PFSK-1 (cell line): ENCODE results near the gene SETD1B. TPM values are rescaled to one million over a fixed set of nuclear protein-coding genes. Genes with fewer than 3 reads are reported as not detected.

Source experiments
- FOXP2 ChIP-seq: optimal IDR thresholded peaks from 2 replicates; pipeline ENCODE3; 2011; ENCODE audit warnings: borderline replicate concordance, control low read depth, inconsistent platforms; ENCODE audit not compliant: insufficient read depth; ENCODE audit errors: extremely low read length, extremely low read depth
- POLR2AphosphoS5 ChIP-seq: IDR thresholded peaks from 2 replicates; pipeline ENCODE4 v1.6.1; 2012; ENCODE audit warnings: low read depth, mild to moderate bottlenecking, control low read depth, low read length, moderate library complexity
- REST ChIP-seq, 2 experiments: IDR thresholded peaks; 2 replicates each; pipeline versions ENCODE4 v1.6.1 to v1.8.0; 2011 to 2012; ENCODE audit warnings: low read depth in 2 of 2, low read length in 2 of 2, control low read depth in 1 of 2, inconsistent platforms in 1 of 2, mild to moderate bottlenecking in 1 of 2, moderate library complexity in 1 of 2; ENCODE audit not compliant: insufficient read depth in 1 of 2
- SIN3A ChIP-seq: IDR thresholded peaks from 2 replicates; pipeline ENCODE4 v1.6.1; 2012; ENCODE audit warnings: mild to moderate bottlenecking, low read length, moderate library complexity, borderline replicate concordance; ENCODE audit not compliant: insufficient read depth
- TAF1 ChIP-seq: IDR thresholded peaks from 2 replicates; pipeline ENCODE4 v1.6.1; 2012; ENCODE audit warnings: low read length, control low read depth, borderline replicate concordance; ENCODE audit not compliant: insufficient read depth
- polyA plus RNA-seq: library from polyadenylated mRNA; unstranded; fragments of >200 nt; gene quantifications from one replicate; pipeline ENCODE4 v1.2.1, GENCODE V29; 2012; ENCODE audit warnings: low read depth, missing spikeins; ENCODE audit not compliant: insufficient read length

Gene SETD1B
- polyA plus RNA-seq: 10.3 TPM

- TF ChIP-seq FOXP2 (no peak), SIN3A (no peak), REST (IDR thresholded peaks at IDR 0.05; ENCODE audit: insufficient read depth in 1 of 2, low read depth in 2 of 2, low read length in 2 of 2) (no peak), TAF1 (no peak), POLR2AphosphoS5 (no peak; the same call in 1 of the 2 replicates)
Measured at GRCh38 chr12:121803861-121804416, at the start of gene SETD1B. SETD1B (plus strand) TSS chr12:121804009; CDS start chr12:121804738, 729 bp downstream.

DNA sequence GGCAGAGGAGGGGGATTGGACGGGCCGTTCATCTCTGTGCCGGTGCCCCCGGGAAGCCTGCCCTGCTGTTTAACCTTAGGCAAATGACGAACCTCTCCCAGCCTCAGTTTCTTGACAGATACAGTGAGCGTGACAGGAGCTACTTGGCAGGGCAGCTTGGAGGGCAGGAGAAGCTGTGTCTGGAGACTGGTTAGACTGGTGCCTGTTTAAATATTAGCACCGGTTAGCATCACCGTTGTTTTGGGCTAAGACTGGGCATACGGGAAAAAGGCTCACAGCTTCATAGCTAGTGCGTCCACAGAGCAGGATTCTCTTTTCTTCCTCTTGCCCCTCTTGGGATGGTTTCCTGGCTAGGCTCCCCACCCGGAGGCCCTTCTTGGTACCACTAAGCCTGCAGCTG is 49.0 kb upstream of the SETD1B start:
- TF ChIP-seq TAF1: no peak
- no peak for TF ChIP-seq FOXP2
- no peak for TF ChIP-seq SIN3A
- no peak for TF ChIP-seq REST (IDR thresholded peaks at IDR 0.05; ENCODE audit: insufficient read depth in 1 of 2, low read depth in 2 of 2, low read length in 2 of 2)
- TF ChIP-seq POLR2AphosphoS5: no peak

DNA sequence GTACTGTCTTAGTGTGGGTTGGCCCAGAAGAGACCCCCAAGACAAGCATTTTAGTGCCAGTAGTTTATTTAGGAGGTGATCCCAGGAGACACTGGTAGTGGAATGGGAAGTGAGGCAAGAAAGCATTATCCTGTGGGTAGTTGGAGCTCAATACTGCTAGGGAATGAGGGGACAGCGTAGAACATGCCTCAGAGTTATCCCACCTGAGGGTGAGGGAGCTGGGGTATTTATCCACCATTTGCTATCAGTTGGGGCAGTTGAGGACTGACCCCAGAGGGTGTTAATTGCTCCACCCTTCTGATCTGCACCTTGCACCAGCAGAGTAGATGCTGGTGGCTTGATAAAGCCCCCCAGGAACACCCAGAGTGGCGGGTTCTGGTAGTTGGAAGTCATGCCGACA is 48.2 kb upstream of the SETD1B start:
- TF ChIP-seq TAF1: no peak

DNA sequence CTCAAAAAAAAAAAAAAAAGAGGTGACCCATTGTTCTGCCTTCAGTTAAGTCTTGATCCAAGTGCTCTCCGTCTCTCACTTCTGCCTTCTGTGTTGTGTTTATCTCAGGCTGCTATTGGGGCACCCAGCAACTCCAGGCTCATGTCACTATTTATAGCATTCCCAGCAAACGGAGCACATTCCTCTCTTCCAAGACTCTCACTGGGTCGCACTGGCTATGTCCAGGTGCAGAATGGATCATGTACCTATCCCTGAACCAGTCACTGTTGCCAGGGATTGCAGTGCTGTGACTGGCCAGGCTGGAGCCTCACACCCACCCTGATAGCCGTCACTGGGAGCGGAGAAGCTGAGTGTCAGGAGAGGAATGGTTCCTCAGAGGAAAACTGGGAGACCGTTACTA is 41.5 kb upstream of the SETD1B start:
- no peak for TF ChIP-seq TAF1
- no peak for TF ChIP-seq SIN3A
- no peak for TF ChIP-seq REST (IDR thresholded peaks at IDR 0.05; ENCODE audit: insufficient read depth in 1 of 2, low read depth in 2 of 2, low read length in 2 of 2)
- TF ChIP-seq POLR2AphosphoS5: no peak
- TF ChIP-seq FOXP2: no peak

- TF ChIP-seq SIN3A (no peak), TAF1 (no peak), FOXP2 (no peak), REST (IDR thresholded peaks at IDR 0.05; ENCODE audit: insufficient read depth in 1 of 2, low read depth in 2 of 2, low read length in 2 of 2) (no peak), POLR2AphosphoS5 (no peak)
Measured at GRCh38 chr12:121764808-121765207, 39.0 kb upstream of the SETD1B start.
